Measurements from ENCODE around the gene C2orf76. TPM values are rescaled to one million over a fixed set of nuclear protein-coding genes. Genes with fewer than 3 reads are reported as not detected.
"Not testable (repeated sequence)": the region's sequence is repeated elsewhere in the genome, so short reads cannot be mapped to it uniquely, and the experiment has no call there.

C2orf76 gene
- total RNA-seq, 1 experiment from 2014 or later: 11.2 TPM

GRCh38 chr2:119377294-119377992 is 10.8 kb upstream of the C2orf76 start:
- no peak for DNase-seq (ENCODE audit: low read depth)

GRCh38 chr2:119376810-119377209 is 10.2 kb upstream of the C2orf76 start:
- DNase-seq (ENCODE audit: low read depth): no peak

- DNase-seq (ENCODE audit: low read depth): not testable (repeated sequence)
Measured at GRCh38 chr2:119376406-119376805, 9.8 kb upstream of the C2orf76 start.

GRCh38 chr2:119373907-119374745 is 7.5 kb upstream of the C2orf76 start:
- DNase-seq (ENCODE audit: low read depth): not testable (repeated sequence)

- DNase-seq (ENCODE audit: low read depth): no peak
Measured at GRCh38 chr2:119372778-119373568, 6.3 kb upstream of the C2orf76 start.

GRCh38 chr2:119371111-119371510 is 4.5 kb upstream of the C2orf76 start:
- DNase-seq (ENCODE audit: low read depth): no peak

GRCh38 chr2:119369845-119370244 is 3.2 kb upstream of the C2orf76 start:
- DNase-seq (ENCODE audit: low read depth): no peak

GRCh38 chr2:119367472-119368099 is 952 bp upstream of the C2orf76 start:
- DNase-seq (ENCODE audit: low read depth): peak; percentile 39

- no peak for DNase-seq (ENCODE audit: low read depth)
Measured at GRCh38 chr2:119366161-119366648, 429 bp downstream of the C2orf76 start.

GRCh38 chr2:119365436-119365835 is 1.2 kb downstream of the C2orf76 start:
- DNase-seq (ENCODE audit: low read depth): no peak

GRCh38 chr2:119364798-119365197 is 1.8 kb downstream of the C2orf76 start:
- no peak for DNase-seq (ENCODE audit: low read depth)

GRCh38 chr2:119360423-119360966 is 6.1 kb downstream of the C2orf76 start:
- DNase-seq (ENCODE audit: low read depth): no peak

- no peak for DNase-seq (ENCODE audit: low read depth)
Measured at GRCh38 chr2:119359774-119360173, 6.9 kb downstream of the C2orf76 start.

- no peak for DNase-seq (ENCODE audit: low read depth)
Measured at GRCh38 chr2:119354860-119355259, 11.8 kb downstream of the C2orf76 start.

- no peak for DNase-seq (ENCODE audit: low read depth)
Measured at GRCh38 chr2:119352357-119352756, 14.3 kb downstream of the C2orf76 start.

- DNase-seq (ENCODE audit: low read depth): no peak
Measured at GRCh38 chr2:119350311-119350998, 16.2 kb downstream of the C2orf76 start.

- no peak for DNase-seq (ENCODE audit: low read depth)
Measured at GRCh38 chr2:119349289-119349688, 17.3 kb downstream of the C2orf76 start.

GRCh38 chr2:119341684-119342083 is 24.9 kb downstream of the C2orf76 start:
- DNase-seq (ENCODE audit: low read depth): no peak

GRCh38 chr2:119339562-119339923 is 27.1 kb downstream of the C2orf76 start:
- no peak for DNase-seq (ENCODE audit: low read depth)

GRCh38 chr2:119338826-119339561 is 27.6 kb downstream of the C2orf76 start:
- DNase-seq (ENCODE audit: low read depth): no peak
